ENCODE measurements around the gene GLT8D2.
"Not testable (repeated sequence)": the region's sequence is repeated elsewhere in the genome, so short reads cannot be mapped to it uniquely, and the experiment has no call there.

DNA sequence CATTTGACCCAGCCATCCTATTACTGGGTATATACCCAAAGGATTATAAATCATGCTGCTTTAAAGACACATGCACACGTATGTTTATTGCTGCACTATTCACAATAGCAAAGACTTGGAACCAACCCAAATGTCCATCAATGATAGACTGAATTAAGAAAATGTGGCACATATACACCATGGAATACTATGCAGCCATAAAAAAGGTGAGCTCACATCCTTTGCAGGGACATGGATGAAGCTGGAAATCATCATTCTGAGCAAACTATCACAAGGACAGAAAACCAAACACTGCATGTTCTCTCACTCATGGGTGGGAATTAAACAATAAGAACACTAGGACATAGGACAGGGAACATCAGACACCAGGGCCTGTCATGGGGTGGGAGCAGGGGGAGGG, 10.2 kb downstream of the GLT8D2 start:
- TF ChIP-seq, protein P1, sequence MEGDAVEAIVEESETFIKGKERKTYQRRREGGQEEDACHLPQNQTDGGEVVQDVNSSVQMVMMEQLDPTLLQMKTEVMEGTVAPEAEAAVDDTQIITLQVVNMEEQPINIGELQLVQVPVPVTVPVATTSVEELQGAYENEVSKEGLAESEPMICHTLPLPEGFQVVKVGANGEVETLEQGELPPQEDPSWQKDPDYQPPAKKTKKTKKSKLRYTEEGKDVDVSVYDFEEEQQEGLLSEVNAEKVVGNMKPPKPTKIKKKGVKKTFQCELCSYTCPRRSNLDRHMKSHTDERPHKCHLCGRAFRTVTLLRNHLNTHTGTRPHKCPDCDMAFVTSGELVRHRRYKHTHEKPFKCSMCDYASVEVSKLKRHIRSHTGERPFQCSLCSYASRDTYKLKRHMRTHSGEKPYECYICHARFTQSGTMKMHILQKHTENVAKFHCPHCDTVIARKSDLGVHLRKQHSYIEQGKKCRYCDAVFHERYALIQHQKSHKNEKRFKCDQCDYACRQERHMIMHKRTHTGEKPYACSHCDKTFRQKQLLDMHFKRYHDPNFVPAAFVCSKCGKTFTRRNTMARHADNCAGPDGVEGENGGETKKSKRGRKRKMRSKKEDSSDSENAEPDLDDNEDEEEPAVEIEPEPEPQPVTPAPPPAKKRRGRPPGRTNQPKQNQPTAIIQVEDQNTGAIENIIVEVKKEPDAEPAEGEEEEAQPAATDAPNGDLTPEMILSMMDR (IDR thresholded peaks at IDR 0.05; ENCODE audit: insufficient read depth, low read length), result not testable (repeated sequence)
- not testable (repeated sequence) for TF ChIP-seq POLR2AphosphoS5 (IDR thresholded peaks at IDR 0.05; ENCODE audit: low read depth)
